ENCODE results near the gene CTNNA3.
"Not testable (repeated sequence)": the region's sequence is repeated elsewhere in the genome, so short reads cannot be mapped to it uniquely, and the experiment has no call there.

Gene CTNNA3

DNA sequence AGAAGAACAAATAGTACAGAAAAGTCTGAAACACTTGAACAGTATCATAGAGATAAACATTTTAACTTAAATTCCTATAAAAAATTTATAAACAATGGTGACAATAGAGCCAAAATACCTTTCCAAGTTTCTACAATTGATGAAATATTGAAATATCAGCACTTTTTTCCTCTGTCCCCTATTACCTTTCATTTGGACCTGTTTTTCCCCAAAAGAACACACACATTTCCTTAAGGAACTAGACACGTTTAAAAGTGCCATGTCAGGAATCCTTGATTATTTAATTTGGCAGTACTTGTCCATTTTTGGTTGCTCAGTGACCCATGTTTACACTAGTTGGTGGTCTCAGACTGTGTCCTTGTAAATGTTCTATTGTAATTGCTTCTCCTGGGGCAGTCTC is 162.6 kb downstream of the CTNNA3 start:
- H3K4me3 ChIP-seq (ENCODE audit: low read depth, low read length), result no peak overlapping the region
- TF ChIP-seq, protein P1, sequence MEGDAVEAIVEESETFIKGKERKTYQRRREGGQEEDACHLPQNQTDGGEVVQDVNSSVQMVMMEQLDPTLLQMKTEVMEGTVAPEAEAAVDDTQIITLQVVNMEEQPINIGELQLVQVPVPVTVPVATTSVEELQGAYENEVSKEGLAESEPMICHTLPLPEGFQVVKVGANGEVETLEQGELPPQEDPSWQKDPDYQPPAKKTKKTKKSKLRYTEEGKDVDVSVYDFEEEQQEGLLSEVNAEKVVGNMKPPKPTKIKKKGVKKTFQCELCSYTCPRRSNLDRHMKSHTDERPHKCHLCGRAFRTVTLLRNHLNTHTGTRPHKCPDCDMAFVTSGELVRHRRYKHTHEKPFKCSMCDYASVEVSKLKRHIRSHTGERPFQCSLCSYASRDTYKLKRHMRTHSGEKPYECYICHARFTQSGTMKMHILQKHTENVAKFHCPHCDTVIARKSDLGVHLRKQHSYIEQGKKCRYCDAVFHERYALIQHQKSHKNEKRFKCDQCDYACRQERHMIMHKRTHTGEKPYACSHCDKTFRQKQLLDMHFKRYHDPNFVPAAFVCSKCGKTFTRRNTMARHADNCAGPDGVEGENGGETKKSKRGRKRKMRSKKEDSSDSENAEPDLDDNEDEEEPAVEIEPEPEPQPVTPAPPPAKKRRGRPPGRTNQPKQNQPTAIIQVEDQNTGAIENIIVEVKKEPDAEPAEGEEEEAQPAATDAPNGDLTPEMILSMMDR (IDR thresholded peaks at IDR 0.05; ENCODE audit: low read depth, low read length), result no peak
- in situ Hi-C loops (cut with HindIII; ENCODE audit: low sequenced_read_pairs), result no loop called here
- no peak for DNase-seq (ENCODE audit: low read depth, low spot score)

DNA sequence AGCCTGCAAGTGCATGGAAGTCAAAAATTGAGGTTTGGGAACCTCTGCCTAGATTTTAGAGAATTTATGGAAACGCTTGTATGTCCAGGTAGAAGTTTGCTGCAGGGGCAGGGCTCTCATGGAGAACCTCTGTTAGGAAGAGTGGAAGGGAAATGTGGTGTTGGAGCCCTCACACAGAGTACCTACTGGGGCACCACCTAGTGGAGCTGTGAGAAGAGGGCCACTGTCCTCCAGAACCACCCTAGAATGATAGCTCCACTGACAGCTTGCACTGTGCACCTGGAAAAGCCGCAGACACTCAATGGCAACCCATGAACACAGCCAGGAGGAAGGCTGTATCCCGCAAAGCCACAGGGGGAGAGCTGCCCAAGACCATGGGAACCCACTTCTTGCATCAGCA is 165.0 kb downstream of the CTNNA3 start:
- DNase-seq (ENCODE audit: low read depth, low spot score); H3K4me3 ChIP-seq (ENCODE audit: low read depth, low read length); in situ Hi-C loops (cut with HindIII; ENCODE audit: low sequenced_read_pairs): not testable (repeated sequence)

DNA sequence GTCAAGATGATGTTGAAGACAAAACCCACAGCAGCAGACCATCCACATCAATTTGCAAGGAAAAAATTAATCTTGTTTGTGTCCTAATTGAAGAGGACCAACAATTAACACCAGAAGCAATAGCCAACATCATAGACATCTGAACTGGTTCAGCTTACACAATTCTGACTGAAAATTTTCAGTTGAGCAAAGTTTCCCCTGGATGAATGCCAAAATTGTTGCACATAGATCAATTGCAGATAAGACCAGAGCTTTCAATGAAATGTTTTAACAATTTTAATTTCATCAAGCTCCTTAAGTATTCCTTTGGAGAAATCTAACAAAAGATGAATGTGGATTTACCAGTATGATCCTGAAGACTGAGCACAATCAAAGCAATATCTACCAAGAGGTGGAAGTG is 168.6 kb downstream of the CTNNA3 start:
- TF ChIP-seq, protein P1 (IDR thresholded peaks at IDR 0.05; ENCODE audit: low read depth, low read length), result no peak
- in situ Hi-C loops (cut with HindIII; ENCODE audit: low sequenced_read_pairs), result no loop called here

DNA sequence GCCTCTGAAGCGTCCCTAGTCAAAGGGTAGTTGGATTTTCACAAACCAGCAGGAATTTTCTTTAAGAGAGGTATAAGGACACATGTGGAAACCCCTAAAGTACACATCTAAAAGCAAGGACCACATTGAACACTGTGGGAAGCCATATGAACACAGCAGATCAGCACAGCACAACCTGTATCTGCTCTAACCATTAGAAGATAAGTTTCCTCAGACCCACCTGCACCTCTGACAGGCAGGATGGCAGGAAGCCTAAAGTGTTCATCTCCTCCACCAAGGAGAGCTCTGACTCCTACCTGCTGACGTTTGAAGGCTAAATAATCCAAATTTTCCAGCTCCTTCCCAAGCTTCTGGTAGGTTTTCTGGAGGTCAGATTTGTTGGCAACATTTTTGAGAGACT is 174.4 kb downstream of the CTNNA3 start:
- in situ Hi-C loops (cut with HindIII; ENCODE audit: low sequenced_read_pairs), result no loop called here
- TF ChIP-seq, protein P1 (IDR thresholded peaks at IDR 0.05; ENCODE audit: low read depth, low read length), result no peak
- H3K4me3 ChIP-seq (ENCODE audit: low read depth, low read length), result no peak overlapping the region
- DNase-seq (ENCODE audit: low read depth, low spot score), result no peak

More for the DNA sequence above, 168.6 kb downstream of the CTNNA3 start:
- no peak for DNase-seq (ENCODE audit: low read depth, low spot score)
- H3K4me3 ChIP-seq (ENCODE audit: low read depth, low read length), result no peak overlapping the region

DNA sequence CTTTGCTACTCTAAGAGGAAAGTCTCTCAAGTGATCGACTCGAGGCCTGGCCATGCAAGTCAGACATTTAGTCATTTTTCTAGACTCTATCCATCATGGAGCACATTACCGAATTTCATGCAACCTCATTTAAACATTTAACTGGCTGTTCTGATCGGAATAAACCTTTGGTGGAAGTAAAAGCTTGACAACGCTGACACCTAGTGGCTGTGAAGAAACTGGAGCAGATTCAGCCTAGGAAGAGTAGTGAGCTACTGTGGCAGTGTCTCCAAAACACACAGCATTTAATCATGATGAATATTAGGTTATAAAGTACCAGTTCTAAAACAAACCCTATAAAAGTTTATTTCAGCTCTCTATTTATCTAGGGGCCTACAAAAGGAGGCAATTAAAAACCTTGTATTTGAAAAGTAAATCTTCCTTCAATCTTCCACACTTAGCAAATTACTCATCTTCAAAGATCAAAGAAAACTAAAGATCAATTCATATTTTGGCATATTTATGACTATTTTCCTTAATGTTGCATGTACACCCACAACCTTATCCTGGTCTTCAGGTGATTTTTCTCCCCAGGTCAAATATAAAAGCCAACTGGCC is 175.0 kb downstream of the CTNNA3 start:
- DNase-seq (ENCODE audit: low read depth, low spot score), result peak; percentile 55
- in situ Hi-C loops (cut with HindIII; ENCODE audit: low sequenced_read_pairs), result no loop called here
- no peak overlapping the region for H3K4me3 ChIP-seq (ENCODE audit: low read depth, low read length)
- TF ChIP-seq, protein P1 (IDR thresholded peaks at IDR 0.05; ENCODE audit: low read depth, low read length), result peak; percentile 80

DNA sequence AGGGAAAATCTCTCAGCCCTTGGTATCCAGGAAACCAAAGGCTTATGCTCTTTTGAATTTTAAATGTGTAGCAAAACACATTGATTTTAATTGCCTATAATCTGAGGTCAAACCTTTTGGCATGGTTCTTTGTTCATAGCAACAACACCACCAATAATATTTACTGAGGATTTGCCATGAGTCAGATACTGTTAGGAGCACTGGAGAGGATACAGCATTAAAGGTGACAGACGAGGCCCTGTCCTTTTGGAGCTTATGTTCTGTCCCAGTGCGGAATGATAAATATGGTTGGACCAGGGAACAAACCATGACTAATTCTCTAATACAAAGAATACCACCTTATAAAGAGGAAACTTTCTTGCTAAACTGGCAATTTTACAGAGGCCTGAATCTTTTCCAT is 176.6 kb downstream of the CTNNA3 start:
- DNase-seq (ENCODE audit: low read depth, low spot score), result no peak
- in situ Hi-C loops (cut with HindIII; ENCODE audit: low sequenced_read_pairs), result no loop called here

DNA sequence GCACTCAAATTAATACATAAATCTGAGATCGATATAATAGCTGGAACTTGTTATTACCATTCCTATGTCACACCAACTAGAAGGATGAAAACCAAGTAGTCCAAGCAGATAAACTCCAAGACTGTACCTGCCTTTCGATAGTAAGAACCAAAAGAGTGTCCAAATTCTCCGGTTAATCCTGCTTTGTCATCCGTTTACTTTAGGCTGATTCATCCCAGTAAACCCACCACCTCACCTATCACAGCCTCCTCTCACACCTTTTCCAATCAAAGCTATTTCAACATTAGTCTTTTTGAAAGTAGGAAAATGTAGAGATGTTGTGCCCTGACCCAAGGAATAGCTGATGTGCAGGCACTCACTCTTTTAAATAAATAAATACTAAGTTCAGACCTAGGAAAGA is 177.2 kb downstream of the CTNNA3 start:
- TF ChIP-seq, protein P1 (IDR thresholded peaks at IDR 0.05; ENCODE audit: low read depth, low read length), result no peak
- no peak for DNase-seq (ENCODE audit: low read depth, low spot score)
- H3K4me3 ChIP-seq (ENCODE audit: low read depth, low read length), result no peak overlapping the region
- in situ Hi-C loops (cut with HindIII; ENCODE audit: low sequenced_read_pairs), result no loop called here

More for the DNA sequence above, 176.6 kb downstream of the CTNNA3 start:
- no peak overlapping the region for H3K4me3 ChIP-seq (ENCODE audit: low read depth, low read length)
- TF ChIP-seq, protein P1 (IDR thresholded peaks at IDR 0.05; ENCODE audit: low read depth, low read length), result no peak
